IPS-NIHi11 (cell line): ENCODE data around the gene TNMD.
"Not testable (repeated sequence)": the region's sequence is repeated elsewhere in the genome, so short reads cannot be mapped to it uniquely, and the experiment has no call there.

ENCODE experiments used
- DNase-seq: peaks from one replicate; pipeline ENCODE4 v3.0.0; 2012; ENCODE audit warnings: mixed read lengths, low spot score

The TNMD gene

GRCh38 chrX:100584611-100585010 is at the start of gene TNMD:
Gene TNMD, plus strand, starts transcription at chrX:100584936. Its CDS starts 83 bp downstream, at chrX:100585019.
- no peak for DNase-seq

- DNase-seq, result not testable (repeated sequence)
These were observed 19.2 kb upstream of the TNMD start for GRCh38 chrX:100565534-100565933.

DNA sequence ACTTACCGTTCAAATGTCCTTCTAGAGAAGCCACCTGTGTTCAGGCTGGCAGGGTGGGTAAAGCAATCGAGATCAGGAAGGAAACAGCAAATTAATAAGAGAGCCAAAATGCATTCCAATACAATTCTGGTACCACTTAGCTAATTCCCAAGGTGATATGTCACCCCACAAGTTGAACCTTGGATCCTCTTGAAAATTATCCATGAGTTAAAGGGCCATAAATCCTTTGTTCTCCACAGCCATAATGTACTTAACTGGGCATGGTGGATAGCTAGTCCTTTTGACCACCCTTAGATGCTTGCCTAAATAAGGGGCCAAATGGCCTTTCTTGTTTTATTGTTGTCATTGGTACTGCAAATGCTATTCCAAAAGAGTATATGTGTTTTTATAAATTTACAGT is 2.0 kb downstream of the TNMD start:
- no peak for DNase-seq

- no peak for DNase-seq
These were observed 3.1 kb downstream of the TNMD start for GRCh38 chrX:100587861-100588260.

DNA sequence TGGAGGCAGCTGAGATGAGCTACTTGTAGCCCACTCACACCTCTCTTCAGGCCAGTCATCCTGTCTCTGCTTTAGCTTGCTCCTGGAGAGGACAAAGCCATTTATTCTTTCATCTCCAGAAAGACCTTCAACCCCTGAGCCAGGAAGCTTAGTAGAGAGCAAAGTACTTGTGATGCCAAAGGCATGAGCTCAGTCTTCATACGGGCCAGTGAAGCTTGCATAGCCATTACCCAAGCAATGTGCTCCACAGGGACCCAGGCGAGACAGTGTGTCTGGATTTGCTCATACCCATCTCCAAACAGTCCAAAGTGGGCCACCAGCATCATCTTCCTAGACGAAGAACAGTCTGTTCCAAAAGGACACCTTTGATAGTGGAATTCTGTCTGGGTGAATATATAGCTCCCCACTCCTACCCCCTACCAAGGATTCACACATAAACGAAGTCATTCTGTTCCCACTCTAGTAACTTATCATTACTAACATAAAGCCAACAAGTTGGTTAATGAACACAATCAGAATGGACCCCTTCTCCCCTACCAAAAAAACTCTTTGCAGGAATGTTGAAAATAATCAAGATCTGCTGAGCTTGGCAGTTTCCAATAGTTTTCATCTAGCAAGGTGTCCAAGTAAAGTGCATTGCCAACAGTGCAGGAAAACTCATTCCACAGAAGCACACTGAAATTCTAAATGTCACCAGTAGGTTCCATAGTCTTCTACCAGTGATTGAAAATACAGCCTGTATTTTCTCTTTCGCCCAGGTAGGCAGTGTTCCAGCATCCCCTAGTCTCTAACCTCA is 6.7 kb downstream of the TNMD start:
- no peak for DNase-seq

- no peak for DNase-seq
These were observed 8.4 kb downstream of the TNMD start for GRCh38 chrX:100593126-100593525.

DNA sequence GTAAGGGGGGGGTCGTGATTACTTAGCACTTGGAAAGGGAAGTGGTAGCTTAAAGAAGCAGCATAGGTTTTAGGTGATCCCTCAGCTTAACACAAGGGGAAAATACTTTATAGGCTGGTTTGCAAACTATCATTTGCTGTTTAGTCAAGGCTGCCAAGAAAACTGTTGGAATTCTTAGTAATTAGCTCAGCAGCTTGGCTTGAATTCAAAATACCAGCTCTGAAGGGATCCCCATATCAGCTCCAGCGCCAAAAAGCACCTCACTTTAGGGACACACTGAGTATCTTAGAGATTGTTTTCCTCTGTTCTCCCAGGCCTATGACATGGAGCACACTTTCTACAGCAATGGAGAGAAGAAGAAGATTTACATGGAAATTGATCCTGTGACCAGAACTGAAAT is 8.8 kb downstream of the TNMD start:
- peak; percentile 23 for DNase-seq

DNA sequence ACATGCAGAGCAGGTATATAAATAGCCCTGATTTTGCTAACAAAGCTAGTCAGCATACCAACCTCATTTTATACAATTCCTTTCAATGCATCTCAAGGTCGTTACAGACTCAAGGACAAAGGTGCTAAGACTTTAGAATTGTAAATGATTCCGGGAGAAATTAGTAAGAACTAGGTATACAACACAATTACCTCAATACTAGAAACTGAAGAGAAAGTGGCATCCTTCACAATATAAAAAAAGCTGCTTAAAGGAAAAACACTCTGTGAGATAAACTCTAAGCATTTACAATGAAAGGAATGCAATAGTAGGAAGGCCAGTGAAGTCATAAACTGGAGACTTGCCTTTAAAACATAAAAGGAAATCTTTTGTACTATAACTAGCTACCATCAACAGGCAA is 11.9 kb downstream of the TNMD start:
- no peak for DNase-seq

GRCh38 chrX:100599456-100599855 is 14.7 kb downstream of the TNMD start:
- DNase-seq, result no peak

DNA sequence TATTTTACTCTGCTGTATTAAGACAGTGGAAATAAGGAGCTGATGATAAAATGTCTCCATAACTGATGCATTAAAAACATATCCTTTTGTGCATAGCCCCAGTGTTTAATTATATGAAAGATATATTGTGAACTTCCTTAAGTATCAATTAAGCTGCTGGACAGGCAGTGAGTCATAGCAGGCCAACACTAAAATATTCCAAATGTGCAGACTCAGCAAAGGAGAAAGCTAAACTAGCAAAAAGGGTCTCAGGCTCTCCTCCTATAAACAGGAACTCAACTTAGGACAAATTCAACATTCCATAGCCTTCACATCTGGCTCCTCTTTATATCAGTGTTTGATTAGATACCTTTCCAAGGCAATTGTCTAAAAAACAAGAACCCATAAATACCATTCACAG is 15.6 kb downstream of the TNMD start:
- no peak for DNase-seq

GRCh38 chrX:100600758-100601157 is 16.0 kb downstream of the TNMD start:
- DNase-seq, result no peak

DNA sequence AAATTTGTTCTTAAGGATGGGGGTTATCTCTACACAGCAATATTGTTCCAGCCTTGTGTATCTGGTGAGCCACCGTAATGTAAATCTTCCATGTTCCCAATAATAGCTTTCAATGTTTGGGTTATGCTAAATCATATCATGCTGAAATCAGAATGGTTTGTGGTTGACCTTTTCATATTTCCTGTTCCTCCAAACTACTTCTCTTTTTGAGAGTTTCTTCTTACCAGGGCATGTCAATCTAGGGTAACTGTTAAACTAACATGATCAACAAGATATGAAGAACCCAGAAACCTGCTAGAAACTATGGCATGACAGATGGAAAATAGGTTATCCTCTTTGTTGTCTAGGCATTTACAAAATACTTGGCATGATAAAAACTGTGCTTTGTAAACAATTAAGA is 22.0 kb downstream of the TNMD start:
- no peak for DNase-seq

- peak; percentile 29 for DNase-seq
These were observed 24.9 kb downstream of the TNMD start for GRCh38 chrX:100609591-100609990.

GRCh38 chrX:100611951-100612350 is 27.2 kb downstream of the TNMD start:
- no peak for DNase-seq

GRCh38 chrX:100615005-100615404 is 30.3 kb downstream of the TNMD start:
- peak; percentile 20 for DNase-seq

DNA sequence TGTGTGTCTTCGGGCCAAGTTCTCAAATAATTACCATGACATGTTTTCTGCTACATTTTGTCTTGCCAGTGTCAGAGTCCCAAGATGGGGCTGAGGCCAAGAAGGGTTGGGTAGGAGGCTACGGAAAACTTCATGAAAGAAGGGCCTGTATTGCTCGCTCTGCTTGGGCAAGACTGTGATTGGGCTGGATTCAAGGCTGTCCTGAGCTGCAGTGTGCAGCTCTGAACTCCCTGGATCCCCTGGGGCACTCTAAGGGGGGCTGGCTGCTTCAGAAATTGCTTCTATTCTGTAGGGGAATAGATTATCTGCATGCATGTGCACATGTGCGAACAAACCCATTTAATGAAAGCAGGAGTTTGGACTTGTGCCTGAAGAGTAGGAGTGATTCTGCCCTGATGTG is 38.3 kb downstream of the TNMD start:
- no peak for DNase-seq

DNA sequence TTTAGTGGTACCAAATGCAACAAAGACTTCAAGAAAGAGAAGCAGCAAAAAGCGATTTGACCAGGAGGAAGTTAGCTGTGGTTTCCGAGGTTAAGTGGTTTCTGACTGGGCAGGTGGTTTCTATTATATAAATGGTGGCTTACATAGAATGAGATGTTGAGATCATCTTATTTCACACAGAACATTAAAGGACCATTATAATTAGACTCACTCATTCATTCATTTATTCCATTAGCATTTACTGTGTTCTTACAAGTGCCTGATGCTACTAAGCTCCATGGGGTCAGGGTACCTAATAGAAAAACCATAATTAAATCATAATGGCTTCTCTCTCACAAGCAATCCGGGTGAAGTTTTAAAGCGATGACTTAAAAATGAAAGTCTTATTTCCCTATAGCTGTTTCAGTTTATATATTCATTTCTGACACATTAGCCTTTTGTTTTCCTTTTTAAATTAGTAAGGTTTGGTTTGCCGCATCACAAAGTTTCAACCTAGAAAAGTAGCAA is 41.3 kb downstream of the TNMD start:
- DNase-seq, result no peak

GRCh38 chrX:100635040-100635439 is 50.3 kb downstream of the TNMD start:
- no peak for DNase-seq

GRCh38 chrX:100635989-100636320 is 51.2 kb downstream of the TNMD start:
- DNase-seq, result no peak

DNA sequence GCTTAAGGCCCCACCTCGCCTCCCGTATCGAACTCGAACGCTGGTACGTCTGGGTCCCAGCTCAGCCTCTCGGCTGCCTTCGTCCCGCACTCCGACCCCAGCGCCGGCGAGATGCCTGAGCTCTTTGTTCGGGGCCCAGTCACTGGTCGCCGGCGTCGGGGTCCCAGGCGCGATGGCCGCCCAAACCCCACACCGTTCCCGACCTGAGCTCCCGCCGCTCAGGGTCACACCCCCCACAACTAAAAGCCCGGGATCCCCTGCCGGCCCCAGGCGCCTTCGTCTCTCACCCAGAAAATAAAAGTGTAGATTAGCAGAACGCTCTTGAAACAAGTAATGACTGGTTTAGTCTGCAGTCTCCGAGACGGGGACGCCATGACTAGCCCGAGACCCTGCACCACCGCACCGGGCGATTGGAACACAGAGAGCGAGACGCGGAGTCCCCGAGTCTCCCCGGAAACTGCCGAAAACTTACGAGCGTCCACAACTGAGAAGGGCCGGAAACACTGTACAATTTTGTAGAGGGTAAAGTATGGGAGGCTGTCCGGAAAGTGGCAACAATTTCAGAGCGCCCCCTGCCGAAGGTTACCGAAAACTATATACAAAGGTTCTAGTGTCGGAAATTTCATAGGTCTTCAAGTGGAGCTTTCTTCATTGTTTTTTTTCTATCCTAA is 51.7 kb downstream of the TNMD start, which contains the start of gene TSPAN6:
Gene TSPAN6, minus strand, starts transcription at position 486 of the 671 bp plus-strand sequence. Its CDS starts 112 bp downstream, at position 374.
- DNase-seq, result peak; percentile 85

DNA sequence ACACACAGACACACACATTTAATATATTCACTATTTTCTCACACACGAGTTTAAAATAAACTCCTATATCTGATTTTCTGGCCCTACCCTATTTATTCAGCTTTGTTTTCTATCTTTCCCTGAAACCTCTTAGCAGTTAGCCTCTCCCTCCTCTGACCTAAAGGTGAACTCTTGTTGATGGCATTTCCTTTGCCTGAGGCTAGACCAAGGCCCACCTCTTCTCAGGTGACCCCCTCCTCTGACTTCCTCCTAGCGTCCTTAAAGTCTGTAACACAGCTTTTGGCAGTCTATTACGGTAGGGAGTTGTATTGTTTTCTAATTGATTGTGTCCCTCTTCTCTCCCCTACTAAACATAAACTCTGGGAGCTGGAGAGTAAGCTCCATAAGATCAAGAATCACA is 57.6 kb downstream of the TNMD start:
- no peak for DNase-seq

DNA sequence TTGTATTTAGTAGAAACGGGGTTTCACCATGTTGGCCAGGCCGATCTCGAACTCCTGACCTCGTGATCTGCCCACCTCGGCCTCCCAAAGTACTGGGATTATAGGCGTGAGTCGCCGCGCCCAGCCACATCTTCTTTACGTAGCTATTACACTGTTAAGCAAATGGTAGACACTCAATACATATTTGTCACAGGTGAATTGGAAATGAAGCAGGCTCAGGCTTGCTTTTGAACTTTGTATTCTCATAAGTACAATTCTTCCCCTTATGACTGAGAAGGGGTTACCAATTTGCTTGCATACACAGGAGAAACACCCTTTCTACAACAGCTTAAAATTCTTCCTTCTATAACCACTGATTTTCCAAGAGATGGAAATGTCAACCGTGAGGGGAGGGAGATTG is 58.5 kb downstream of the TNMD start:
- DNase-seq, result no peak
